HG02678 (cell line): Measurements from ENCODE around the gene KCNAB1.
A peak's percentile ranks its signal among the peaks of the same experiment; 100 is the strongest.
"Not testable (repeated sequence)": the region's sequence is repeated elsewhere in the genome, so short reads cannot be mapped to it uniquely, and the experiment has no call there.

ENCODE experiments used
- ATAC-seq: cut with Tn5 transposase; IDR thresholded peaks from one replicate; pipeline ENCODE4 v1.9.1; 2021; ENCODE audit warnings: mild to moderate bottlenecking, moderate library complexity; ENCODE audit not compliant: unreplicated experiment

The KCNAB1 gene

DNA sequence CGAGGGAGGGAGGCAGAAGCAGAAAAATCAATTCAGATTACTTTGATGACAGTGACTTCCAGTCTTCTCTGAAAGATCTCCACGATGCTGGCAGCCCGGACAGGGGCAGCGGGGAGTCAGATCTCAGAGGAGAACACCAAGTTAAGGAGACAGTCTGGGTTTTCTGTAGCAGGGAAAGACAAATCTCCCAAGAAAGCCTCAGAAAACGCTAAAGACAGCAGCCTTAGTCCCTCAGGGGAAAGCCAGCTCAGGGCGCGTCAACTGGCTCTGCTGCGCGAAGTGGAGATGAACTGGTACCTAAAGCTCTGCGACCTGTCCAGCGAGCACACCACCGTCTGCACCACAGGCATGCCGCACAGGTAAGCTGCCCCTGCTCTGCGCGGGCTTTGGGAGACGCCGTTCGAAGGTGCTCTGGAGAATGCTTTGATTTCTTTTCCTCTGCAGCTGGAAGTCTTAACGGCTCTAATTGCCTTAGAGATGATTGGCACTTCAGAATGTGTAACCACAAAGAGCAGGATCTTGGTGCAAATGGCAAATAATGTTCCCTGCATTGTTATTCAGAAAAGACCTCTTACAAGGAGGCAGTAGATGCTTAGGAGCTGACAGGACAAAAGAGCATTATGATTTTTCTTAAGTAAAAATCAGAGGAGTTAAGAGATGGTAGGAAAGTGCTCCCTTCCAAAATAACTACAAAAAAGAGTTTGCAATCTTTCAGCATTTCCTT is at the start of gene KCNAB1:
TSS of gene KCNAB1 (plus strand) at position 51 of the 724 bp plus-strand sequence.
- no peak for ATAC-seq

DNA sequence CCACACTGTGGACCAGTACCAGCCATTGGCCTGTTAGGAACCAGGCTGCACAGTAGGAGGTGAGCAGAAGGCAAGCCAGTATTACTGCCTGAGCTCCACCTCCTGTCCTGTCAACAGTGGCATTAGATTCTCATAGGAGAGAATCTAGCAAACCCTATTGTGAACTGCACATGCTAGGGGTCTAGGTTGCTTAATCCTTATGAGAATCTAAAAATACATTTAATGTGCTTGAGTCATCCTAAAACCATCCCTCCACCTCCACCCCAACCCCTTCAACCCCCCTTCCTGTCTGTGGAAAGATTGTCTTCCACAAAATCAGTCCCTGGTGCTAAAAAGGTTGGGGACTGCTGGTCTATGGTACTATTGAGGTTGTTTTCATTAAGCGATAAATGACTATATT is 49.3 kb upstream of the KCNAB1 start:
- ATAC-seq: no peak

DNA sequence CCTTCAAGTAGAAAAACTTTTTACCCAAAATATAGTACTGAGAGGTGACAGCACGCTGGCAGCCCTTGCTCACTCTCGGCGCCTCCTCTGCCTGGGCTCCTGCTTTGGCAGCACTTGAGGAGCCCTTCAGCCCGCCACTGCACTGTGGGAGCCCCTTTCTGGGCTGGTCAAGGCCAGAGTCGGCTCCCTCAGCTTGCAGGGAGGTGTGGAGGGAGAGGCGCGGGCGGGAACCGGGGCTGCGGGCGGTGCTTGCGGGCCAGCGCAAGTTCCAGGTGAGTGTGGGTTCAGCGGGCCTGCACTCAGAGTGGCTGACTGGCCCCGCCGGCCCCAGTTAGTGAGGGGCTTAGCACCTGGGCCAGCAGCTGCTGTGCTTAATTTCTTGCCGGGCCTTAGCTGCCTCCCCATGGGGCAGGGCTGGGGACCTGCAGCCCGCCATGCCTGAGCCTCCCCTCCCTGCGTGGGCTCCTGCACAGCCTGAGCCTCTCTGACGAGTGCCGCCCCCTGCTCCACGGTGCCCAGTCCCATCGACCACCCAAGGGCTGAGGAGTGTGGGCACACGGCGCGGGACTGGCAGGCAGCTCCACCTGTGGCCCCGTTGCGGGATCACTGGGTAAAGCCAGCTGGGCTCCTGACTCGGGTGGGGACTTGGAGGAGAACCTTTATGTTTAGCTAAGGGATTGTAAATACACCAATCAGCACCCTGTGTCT is 47.3 kb upstream of the KCNAB1 start:
- ATAC-seq: not testable (repeated sequence)

DNA sequence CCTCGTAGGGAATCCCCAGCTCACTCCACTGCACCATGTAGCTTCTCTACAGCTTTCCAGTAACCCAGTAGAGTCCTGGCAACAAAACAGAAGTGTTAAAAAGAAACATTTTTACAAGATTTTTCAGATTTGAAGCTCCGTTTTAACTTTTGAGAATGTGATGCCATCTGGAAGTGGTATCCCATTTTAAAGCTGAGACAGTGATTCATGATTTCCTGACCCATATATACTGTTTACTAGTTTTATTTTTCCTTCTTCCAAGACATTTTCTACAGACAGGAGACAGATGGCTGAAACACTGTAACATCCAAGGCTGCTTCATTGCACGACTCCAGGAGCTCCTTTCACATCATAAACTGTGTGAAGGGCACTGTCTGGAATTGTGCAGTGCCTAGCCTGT is 30.3 kb upstream of the KCNAB1 start:
- no peak for ATAC-seq

DNA sequence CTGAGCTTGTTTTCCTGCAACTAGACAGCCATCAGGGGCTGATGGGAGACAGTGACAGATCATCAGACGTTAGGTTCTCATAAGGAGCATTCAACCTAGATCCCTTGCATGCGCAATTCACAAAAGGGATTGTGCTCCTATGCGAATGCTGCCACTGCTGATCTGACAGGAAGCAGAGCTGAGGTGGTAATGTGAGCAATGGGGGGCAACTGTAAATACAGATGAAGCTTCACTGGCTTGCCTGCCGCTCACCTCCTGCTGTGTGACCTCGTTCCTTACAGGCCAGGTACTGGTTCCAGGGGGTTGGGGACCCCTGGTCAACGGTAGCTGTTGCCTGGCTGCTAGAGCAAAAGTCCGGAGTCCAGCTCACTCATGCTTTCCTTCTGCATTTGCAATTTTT is 26.4 kb upstream of the KCNAB1 start:
- no peak for ATAC-seq

DNA sequence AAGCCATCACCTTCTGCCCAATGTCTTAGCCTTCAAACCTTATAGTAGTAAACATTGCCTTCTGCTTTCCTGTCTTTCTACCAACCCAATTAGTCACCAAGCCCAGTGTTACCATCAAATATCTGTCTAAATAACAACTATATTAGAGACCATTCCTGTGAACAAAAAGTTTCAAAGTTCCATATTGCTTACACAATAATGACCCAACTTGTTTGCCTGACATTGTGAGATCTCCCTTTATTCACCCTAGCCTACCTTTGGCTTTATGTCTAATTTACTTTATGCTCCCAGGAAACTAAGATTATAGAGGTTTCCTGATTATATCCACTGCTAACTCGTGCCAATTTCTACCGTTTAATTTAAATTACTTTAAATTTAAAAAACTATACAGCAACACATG is 26.0 kb upstream of the KCNAB1 start:
- ATAC-seq: no peak

DNA sequence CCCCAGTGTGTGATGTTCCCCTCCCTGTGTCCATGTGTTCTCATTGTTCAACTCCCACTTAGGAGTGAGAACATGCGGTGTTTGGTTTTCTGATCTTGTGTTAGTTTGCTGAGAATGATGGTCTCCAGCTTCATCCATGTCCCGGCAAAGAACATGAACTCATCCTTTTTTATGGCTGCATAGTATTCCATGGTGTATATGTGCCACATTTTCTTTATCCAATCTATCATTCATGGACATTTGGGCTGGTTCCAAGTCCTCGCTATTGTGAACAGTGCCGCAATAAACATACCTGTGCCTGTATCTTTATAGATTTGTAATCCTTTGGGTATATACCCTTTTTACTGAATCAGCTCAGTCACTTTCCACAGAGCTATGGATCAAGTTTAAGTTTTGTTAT is 24.7 kb upstream of the KCNAB1 start:
- not testable (repeated sequence) for ATAC-seq

DNA sequence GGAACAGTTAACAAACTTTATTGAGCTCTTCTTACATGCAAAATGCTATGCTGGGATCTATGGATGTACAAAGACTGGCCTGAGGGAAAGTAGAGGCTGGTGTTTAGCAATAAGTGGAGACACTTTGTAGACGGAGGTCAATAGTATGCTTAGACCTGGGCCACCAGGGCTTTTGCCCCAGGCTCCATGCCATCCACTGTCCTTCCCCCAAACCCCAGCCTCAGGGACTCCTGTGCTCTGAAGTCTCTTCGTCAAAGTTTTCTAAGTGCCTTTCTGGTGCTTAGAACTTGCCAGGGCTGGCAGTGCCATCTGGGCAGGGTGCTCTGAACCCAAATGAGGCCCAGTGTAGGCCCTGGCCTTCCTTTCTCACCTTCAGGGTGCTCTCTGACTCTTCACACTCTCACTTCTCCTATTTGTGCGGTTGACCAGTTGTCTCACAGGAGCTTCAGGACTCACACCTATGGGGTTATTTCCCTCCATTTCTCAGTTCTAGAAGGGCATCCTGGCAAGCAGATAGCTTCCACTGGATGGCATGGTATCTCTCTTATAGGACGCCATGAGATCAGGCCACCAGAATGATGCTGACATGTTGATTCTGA is 21.8 kb upstream of the KCNAB1 start:
- peak; percentile 58 for ATAC-seq

DNA sequence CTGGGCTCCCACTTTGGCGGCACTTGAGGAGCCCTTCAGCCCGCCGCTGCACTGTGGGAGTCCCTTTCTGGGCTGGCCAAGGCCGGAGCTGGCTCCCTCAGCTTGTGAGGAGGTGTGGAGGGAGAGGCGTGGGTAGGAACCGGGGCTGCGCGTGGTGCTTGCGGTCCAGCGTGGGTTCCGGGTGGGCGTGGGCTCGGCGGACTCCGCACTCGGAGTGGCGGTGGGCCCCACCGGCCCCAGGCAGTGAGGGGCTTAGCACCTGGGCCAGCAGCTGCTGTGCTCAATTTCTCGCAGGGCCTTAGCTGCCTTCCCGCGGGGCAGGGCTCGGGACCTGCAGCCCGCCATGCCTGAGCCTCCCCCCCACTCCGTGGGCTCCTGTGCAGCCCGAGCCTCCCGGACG is 21.0 kb upstream of the KCNAB1 start:
- ATAC-seq: not testable (repeated sequence)

DNA sequence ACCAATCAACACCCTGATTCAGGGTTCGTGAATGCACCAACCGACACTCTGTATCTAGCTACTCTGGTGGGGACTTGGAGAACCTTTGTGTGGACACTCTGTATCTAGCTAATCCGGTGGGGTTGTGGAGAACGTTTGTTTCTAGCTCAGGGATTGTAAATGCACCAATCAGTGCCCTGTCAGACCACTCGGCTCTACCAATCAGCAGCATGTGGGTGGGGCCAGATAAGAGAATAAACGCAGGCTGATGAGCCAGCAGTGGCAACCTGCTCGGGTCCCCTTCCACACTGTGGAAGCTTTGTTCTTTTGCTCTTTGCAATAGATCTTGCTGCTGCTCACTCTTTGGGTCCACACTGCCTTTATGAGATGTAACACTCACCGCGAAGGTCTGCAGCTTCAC is 20.4 kb upstream of the KCNAB1 start:
- not testable (repeated sequence) for ATAC-seq

DNA sequence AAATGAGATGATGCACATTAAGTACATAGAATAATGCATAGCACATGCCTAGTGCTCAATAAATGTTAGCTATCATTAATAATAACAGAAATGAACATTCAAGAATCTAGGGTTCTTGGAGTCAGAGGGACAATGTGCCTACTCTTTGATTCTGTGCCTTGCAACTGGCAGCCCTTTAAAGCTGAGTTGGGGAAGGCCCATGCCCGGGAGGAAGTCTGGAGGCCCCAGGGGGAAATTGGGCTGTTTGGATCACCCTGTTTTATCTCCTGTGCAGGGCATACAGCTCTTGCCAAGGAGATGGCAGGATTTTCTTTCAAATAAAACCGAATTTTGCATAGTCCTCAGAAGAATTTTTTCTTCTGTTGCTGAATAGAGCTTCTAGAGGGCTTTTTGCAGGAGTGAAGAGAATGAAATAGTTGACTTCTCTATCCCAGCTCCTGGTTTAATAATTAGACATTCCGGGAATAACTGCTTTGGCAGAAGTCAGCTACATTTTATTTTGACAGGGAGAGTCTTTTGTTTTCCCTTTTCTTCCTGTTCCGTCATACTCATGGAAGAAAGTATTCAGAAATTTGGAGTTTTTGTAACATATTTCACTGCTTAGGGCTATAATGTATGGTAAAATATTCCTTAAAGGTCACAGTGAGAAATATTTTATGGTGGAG is 18.0 kb upstream of the KCNAB1 start:
- no peak for ATAC-seq

DNA sequence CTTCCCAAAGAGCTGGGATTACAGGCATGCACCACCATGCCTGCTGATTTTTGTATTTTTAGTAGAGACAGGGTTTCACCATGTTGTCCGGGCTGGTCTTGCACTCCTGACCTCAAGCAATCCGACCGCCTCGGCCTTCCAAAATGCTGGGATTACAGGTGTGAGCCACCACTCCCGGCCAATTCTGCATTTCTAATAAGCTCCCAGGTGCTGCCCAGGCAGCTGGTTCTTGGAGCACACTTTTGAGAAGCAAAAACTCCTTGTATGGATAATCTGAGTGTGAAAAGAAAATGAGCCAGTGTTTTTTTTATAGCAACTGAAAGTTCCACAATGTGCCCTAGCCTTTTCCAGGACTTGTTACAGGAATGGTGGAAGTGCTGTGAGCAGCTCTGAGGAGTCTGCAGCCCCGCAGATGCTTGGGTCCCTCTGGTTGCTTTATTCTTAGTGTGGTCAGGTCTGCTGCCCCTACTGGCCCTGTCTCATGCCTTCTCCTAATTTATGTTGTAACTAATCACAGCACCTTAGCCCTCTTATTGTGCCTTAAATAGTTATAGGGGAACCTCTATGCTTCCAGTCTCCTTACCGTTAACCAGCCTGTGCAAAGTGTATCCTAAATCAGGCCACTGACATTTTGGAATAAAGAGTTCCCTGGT is 13.5 kb upstream of the KCNAB1 start:
- ATAC-seq: no peak

DNA sequence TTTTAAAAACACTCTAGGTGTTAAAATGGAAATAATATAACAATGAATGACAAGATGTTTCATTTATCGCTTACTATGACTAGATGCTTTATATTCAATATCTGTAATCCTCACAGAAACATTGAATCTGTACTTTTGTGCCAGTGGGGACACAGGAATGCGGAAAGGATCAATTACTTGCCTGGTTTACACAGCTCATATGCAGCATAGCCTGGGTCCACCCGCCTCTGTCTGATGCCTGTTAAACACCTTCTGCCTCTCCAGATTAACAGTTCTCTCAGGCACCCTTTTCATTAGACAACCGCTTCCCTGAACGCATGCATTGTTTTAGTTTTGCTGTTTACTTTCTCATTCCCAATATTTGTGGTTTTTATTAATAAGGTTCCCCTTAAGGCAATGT is 12.9 kb upstream of the KCNAB1 start:
- no peak for ATAC-seq

DNA sequence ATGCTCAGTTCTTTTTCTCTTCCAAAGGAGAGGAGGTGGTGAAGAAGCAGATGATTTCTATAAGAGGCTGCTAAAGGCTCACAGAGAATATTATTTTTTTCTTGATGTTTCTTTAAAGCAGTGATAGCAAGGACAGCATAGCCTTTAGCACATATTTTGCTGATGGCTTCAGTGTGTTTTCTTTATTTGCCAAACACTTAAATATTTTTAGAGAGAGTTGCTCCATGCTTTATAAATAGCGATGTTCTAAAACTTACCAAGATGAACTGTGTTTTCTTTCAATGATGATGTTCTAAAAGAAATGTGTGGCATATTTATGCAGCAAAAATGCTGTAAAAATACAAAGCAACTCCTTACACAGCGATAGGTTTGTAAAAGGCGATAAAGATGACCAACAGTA is 11.8 kb upstream of the KCNAB1 start:
- no peak for ATAC-seq

DNA sequence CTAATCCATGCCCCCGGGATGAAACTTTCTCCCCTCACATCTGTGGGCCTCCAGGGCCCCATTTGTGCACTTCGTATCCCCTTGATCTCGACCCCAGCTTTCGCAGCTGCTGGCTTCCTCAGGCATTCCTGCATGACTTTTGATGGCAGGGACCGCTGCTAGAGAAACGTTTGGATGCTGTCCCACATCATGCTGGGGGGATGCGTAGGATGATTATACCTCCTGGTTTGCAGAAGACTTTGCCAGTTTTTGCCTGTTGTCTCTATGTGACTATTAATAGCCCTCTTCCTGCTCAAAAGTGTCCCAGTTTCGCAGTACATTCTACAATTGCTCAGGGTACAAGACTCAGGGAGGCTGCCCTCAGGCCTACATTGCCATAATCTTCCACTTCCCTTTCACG is 10.4 kb upstream of the KCNAB1 start:
- ATAC-seq: no peak

DNA sequence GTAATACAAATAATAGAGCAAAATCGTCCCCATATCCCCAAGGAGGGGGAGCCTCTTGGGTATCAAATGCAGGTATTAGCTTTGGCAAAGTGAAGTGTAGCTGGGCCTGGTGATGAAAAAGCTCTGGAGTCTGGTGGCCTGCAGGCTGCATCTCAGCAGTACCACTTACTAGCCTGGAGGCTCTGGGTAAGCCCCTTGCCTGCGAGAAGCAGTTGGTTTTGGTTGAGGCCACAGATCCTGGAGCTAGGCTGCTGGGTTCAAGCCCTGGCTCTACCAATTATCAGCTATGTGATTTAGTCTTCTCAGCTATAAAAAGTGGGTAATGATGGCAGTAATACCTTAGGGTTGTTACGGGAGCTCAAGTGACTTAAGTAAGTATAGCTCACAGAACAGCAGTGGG is 6.1 kb downstream of the KCNAB1 start:
- no peak for ATAC-seq

DNA sequence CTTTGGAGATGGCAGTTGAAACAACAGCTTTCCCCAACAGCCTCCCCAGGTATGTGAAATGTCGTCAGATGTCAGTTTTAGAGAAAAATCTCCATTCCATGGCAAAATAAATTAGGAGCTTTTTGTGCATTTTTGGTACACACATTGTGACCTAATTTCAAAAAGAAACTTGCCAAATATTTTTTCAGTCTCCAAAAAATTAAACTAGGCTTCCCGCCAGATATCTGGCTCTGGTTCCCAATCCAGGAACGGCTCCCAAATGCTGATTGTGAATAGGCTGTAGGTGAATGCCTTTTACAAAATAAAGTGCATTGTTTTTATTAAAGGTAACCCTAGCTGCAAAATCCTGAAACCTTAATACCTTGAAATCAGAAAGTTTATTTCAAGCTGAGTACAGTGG is 10.9 kb downstream of the KCNAB1 start:
- no peak for ATAC-seq

DNA sequence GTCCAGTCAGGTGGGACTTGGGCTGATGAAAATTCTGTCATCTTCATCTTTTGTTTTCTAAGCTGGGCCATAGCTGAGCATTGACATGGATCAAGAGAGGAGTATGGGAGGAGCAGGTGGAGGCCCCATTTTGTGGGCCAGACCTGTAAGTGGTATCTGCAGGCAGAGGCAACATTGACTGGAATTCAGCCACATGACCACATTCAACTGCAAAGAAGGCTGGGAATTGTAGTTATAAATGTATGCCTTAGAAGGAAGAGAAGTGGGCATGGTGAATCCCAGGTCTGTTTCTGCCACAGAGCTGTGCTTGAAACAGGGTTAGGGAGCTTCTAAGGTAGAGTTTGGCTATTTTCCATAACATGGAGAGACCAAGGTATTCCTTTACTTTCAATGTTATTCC is 11.4 kb downstream of the KCNAB1 start:
- no peak for ATAC-seq

DNA sequence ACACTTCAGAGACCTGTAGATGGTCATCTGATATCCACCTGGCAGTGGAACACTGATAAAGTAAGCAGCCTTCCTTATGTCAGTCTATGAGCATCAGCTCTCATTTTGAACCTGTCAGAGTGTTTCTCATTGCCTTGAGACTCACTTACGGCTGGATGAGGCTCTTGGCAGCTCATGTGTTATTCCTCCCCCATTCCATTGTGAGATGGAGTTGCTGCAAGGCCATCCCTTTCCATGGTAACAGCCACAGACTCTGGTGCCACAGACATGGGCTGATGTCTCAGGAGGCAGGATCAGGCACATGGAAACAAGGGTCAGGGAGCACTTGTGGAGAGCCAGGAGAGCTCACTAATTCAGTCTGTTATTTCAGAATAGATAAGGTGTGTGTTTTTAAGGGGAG is 11.9 kb downstream of the KCNAB1 start:
- ATAC-seq: no peak

DNA sequence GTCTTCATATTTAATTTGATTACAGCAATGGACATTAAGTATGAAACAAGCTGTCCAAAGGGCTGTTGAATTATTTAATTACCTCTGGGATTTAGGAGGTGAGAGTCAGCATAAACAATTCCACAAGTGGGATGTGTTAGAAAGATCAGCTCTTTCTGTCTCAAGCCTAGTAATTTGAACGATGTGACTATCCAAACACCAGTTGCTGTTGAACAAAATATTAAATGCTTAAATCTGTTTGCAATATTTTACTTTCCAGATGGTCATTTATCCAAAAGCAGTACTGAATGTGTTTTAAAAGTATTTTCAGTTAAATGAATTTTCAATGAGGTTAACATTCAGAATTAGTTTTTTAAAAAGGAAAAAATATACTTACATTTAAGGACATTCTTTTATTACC is 12.7 kb downstream of the KCNAB1 start:
- ATAC-seq: no peak

DNA sequence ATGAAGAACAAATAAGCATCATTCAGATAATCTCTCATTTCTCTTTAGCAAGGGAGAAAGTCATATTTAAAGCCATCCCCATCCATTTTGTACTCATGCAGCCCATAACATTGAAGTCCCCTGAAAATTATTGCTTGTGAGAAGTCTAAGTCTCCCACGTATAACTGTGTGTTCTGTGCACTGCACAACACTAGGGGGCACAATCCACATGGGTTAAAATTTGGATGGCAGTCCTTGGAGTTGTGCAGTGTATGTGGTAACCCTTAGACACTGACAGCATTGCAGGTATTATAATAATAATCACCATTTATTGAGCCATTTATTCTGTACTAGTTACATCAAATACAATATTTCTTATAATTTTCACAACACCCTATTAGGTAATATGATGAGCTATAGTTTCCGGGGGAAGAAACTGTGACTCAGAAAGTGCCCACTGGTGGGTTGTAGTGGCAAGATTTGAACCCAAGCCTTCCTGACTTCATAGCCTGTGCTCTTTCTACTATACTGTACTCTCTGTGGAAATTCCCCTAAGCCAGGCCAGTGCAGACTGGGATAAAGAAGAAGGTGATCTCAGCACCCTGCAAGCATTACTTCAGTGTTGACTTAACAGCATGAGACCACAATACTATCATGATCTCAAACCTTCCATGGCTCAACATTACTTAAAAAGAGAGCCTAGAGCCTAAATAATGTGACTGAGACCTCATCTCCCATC is 15.7 kb downstream of the KCNAB1 start:
- no peak for ATAC-seq
